HepG2 (cell line): ENCODE measurements around the gene SHISA5. TPM values are rescaled to one million over a fixed set of nuclear protein-coding genes. Genes with fewer than 3 reads are reported as not detected.

Experiments
- ASH2L ChIP-seq: fragments of 300-600, 200-600 bp; sonication (generic); IDR thresholded peaks from 2 replicates; pipeline ENCODE4 v1.7.0; 2017; ENCODE audit warnings: low read depth, mild to moderate bottlenecking, moderate library complexity, mixed read lengths, low read length; ENCODE audit not compliant: insufficient read length
- FOXJ3 ChIP-seq: sonication (generic); formaldehyde crosslinking; IDR thresholded peaks from 2 replicates; pipeline ENCODE4 v1.4.0; 2020; ENCODE audit warnings: missing genetic modification reagents, mild to moderate bottlenecking, borderline replicate concordance
- HNRNPUL1 ChIP-seq: fragments of 200-400 bp; formaldehyde crosslinking; IDR thresholded peaks from 2 replicates; pipeline ENCODE4 v1.6.1; 2017; ENCODE audit warnings: low read depth, mild to moderate bottlenecking, low read length, moderate library complexity
- KAT7 ChIP-seq: IDR thresholded peaks from 2 replicates; pipeline ENCODE4 v1.6.1; 2018; ENCODE audit warnings: borderline replicate concordance, missing compliant biosample characterization
- MAF1 ChIP-seq: sonication (generic); formaldehyde crosslinking; IDR thresholded peaks from 2 replicates; pipeline ENCODE4 v1.5.0; 2020; ENCODE audit warnings: missing genetic modification reagents, borderline replicate concordance
- NFYB ChIP-seq: sonication (generic); formaldehyde crosslinking; IDR thresholded peaks from 2 replicates; pipeline ENCODE4 v1.4.0; 2020; ENCODE audit warnings: missing genetic modification reagents
- PHF20 ChIP-seq: sonication (generic); formaldehyde crosslinking; IDR thresholded peaks from 2 replicates; pipeline ENCODE4 v1.5.0; 2020; ENCODE audit warnings: mild to moderate bottlenecking, missing genetic modification reagents
- SALL2 ChIP-seq: sonication (generic); formaldehyde crosslinking; IDR thresholded peaks from 2 replicates; pipeline ENCODE4 v1.8.1; 2023; ENCODE audit warnings: mild to moderate bottlenecking, missing genetic modification reagents, inconsistent platforms
- SOX13 ChIP-seq, 3 experiments: fragments of 450-650 bp in 1 of 3; sonication (generic) in 1 of 3; formaldehyde crosslinking in 1 of 3; IDR thresholded peaks in 2 of 3; conservative IDR thresholded peaks in 1 of 3; 2 replicates each; pipeline versions ENCODE4 v1.5.0 to v1.6.1; 2016 to 2020; ENCODE audit warnings: antibody characterized with exemption in 1 of 3, mild to moderate bottlenecking in 1 of 3, missing compliant biosample characterization in 1 of 3, missing genetic modification reagents in 1 of 3, moderate library complexity in 1 of 3
- U2AF1 ChIP-seq: fragments of 200-400 bp; formaldehyde crosslinking; optimal IDR thresholded peaks from 2 replicates; pipeline ENCODE3; 2017; ENCODE audit warnings: mild to moderate bottlenecking, low read depth, low read length
- ZNF263 ChIP-seq: sonication (generic); formaldehyde crosslinking; IDR thresholded peaks from 2 replicates; pipeline ENCODE4 v1.4.0; 2020; ENCODE audit warnings: missing genetic modification reagents
- ZNF343 ChIP-seq: sonication (generic); formaldehyde crosslinking; IDR thresholded peaks from 2 replicates; pipeline ENCODE4 v1.4.0; 2020; ENCODE audit warnings: mild to moderate bottlenecking, missing genetic modification reagents
- ZNF430 ChIP-seq: sonication (generic); formaldehyde crosslinking; IDR thresholded peaks from 2 replicates; pipeline ENCODE4 v1.9.0; 2021; ENCODE audit warnings: mild to moderate bottlenecking, missing genetic modification reagents
- ZNF773 ChIP-seq: sonication (generic); formaldehyde crosslinking; IDR thresholded peaks from 2 replicates; pipeline ENCODE4 v1.4.0; 2020; ENCODE audit warnings: missing genetic modification reagents, borderline replicate concordance
- ZSCAN12 ChIP-seq: sonication (generic); formaldehyde crosslinking; IDR thresholded peaks from 2 replicates; pipeline ENCODE4 v1.9.0; 2021; ENCODE audit warnings: mild to moderate bottlenecking, missing genetic modification reagents
- polyA plus RNA-seq, 8 experiments: library from polyadenylated mRNA; depleted of rRNA in 3 of 8; stranded (reverse) in 7 of 8; unstranded in 1 of 8; fragments of >200 nt; fragmentation: Illumina TruSeq in 4 of 8; extraction: Trizol in 4 of 8; gene quantifications; 2 replicates each; pipeline versions ENCODE4 v1.2.1 to v1.2.3, GENCODE V29; 2011 to 2016; ENCODE audit warnings: low read depth in 4 of 8, missing spikeins in 1 of 8, mixed read lengths in 1 of 8; ENCODE audit not compliant: insufficient read depth in 1 of 8
- total RNA-seq, 5 experiments: library from RNA; depleted of rRNA; stranded (reverse); fragments of >200 nt; fragmentation: Illumina TruSeq; extraction: Trizol; gene quantifications; 2 replicates each; pipeline ENCODE4 v1.2.3, GENCODE V29; 2016; ENCODE audit warnings: low read depth in 1 of 5
- TF ChIP-seq, protein P1 (sequence below): sonication (generic); formaldehyde crosslinking; IDR thresholded peaks from 2 replicates; pipeline ENCODE4 v1.4.0; 2020; ENCODE audit warnings: mild to moderate bottlenecking, missing genetic modification reagents
- TF ChIP-seq, protein P2 (sequence below): sonication (generic); formaldehyde crosslinking; conservative IDR thresholded peaks from 2 replicates; pipeline ENCODE4 v1.8.0; 2022; ENCODE audit warnings: mild to moderate bottlenecking, moderate library complexity, missing genetic modification reagents

SHISA5 gene
- total and polyA plus RNA-seq, 2 of the 13 experiments (the other 11 are each of a cell fraction or from before 2014, with no cell fraction given): 75.8 to 91.4 TPM

DNA sequence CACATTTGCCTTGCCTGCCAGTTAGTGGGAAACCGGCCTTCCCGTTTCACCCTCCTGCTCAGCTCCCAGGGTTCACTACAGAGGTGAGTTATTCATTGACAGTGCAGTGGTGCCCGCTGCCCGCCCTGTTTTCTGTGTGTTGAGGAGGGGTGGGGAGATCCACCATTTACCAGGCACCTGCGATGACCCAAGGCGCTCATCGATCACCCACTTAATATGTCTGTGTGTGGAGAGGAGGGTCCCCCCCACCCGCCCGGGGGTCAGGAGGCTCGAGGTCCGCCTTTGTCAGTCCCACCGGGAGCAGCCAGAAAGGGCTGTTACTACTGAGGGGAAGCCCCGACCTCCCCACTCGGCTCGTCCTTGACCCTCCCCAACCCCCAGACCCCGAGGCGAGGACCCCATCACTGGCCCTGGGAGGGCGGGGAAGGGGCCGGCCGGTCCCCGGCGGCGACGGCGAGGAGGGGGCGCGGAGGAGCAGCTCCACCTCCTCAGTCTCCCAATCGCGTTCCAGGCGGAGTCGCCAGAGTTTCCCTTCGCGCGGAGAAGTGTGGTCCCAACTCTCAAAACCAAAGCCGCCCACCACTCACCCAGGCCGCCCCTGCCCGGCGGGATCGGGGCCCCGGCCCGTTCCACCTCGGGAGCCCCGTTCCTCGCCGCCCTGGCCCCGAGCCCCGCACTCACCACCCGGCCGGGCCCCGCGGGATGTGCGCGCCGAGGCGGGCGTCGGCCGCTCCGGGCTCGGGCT is 75.2 kb downstream of the SHISA5 start (continued):
- TF ChIP-seq, protein P1, sequence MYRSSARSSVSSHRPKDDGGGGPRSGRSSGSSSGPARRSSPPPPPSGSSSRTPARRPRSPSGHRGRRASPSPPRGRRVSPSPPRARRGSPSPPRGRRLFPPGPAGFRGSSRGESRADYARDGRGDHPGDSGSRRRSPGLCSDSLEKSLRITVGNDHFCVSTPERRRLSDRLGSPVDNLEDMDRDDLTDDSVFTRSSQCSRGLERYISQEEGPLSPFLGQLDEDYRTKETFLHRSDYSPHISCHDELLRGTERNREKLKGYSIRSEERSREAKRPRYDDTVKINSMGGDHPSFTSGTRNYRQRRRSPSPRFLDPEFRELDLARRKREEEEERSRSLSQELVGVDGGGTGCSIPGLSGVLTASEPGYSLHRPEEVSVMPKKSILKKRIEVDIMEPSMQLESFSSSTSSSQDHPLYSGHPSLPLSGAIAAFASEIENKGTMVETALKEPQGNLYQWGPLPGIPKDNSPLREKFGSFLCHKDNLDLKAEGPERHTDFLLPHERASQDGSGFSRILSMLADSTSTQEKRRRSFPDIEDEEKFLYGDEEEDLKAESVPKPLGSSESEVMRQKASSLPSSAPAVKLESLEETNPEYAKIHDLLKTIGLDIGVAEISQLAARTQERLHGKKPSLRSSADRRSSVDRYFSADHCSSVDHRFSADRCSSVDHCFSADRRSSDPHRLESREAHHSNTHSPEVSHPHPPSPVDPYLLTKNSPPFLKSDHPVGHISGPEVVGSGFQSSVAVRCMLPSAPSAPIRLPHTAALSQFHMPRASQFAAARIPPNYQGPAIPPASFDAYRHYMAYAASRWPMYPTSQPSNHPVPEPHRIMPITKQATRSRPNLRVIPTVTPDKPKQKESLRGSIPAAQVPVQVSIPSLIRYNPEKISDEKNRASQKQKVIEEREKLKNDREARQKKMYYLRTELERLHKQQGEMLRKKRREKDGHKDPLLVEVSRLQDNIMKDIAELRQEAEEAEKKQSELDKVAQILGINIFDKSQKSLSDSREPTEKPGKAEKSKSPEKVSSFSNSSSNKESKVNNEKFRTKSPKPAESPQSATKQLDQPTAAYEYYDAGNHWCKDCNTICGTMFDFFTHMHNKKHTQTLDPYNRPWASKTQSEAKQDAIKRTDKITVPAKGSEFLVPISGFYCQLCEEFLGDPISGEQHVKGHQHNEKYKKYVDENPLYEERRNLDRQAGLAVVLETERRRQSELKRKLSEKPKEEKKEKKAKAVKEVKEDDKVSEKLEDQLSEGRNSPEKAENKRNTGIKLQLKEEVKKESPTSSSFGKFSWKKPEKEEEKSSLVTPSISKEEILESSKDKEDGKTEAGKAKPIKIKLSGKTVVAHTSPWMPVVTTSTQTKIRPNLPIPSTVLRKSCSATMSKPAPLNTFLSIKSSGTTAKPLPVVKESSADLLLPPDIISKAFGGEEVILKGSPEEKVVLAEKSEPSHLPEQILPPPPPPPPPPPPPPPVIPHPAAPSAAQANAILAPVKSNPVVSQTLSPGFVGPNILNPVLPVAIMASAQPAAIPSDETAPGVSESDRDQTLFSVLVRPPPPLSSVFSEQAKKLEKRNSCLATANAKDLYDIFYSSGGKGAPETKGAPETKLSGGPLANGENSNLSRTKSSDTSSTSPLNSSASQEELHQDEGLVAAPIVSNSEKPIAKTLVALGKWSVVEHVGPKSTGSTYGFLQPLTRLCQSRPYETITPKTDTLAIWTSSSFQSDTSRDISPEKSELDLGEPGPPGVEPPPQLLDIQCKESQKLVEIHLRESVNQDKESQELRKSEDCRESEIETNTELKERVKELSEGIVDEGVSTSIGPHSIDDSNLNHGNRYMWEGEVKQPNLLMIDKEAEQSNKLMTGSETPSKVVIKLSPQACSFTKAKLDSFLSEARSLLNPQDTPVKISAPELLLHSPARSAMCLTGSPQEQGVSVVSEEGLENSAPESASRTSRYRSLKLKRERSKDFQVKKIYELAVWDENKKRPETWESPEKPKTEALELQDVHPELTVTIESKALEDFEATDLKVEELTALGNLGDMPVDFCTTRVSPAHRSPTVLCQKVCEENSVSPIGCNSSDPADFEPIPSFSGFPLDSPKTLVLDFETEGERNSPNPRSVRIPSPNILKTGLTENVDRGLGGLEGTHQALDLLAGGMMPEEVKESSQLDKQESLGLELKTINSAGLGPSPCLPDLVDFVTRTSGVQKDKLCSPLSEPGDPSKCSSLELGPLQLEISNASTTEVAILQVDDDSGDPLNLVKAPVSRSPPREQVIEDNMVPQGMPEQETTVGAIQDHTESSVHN (CRISPR knock-in tag): 0 out of 2 replicates have a peak, but pooled peaks have one; percentile 40
- TF ChIP-seq MAF1 (CRISPR knock-in tag) (no peak), KAT7 (CRISPR knock-in tag) (no peak), SOX13 (IDR thresholded peaks at IDR 0.05) (no peak), SOX13 (CRISPR knock-in tag; conservative IDR thresholded peaks at IDR 0.05 in 1 of 2, IDR thresholded peaks at IDR 0.05 in 1 of 2) (no peak; a peak in 1 of 4 replicates), HNRNPUL1 (no peak), ZNF263 (CRISPR knock-in tag) (no peak), ZNF773 (CRISPR knock-in tag) (no peak), ZNF430 (CRISPR knock-in tag) (peak; percentile 69), ZSCAN12 (CRISPR knock-in tag) (no peak), ASH2L (no peak), ZNF343 (no peak), U2AF1 (no peak), NFYB (CRISPR knock-in tag) (no peak), FOXJ3 (peak; percentile 37), PHF20 (CRISPR knock-in tag) (no peak), SALL2 (CRISPR knock-in tag) (no peak)
- TF ChIP-seq, protein P2, sequence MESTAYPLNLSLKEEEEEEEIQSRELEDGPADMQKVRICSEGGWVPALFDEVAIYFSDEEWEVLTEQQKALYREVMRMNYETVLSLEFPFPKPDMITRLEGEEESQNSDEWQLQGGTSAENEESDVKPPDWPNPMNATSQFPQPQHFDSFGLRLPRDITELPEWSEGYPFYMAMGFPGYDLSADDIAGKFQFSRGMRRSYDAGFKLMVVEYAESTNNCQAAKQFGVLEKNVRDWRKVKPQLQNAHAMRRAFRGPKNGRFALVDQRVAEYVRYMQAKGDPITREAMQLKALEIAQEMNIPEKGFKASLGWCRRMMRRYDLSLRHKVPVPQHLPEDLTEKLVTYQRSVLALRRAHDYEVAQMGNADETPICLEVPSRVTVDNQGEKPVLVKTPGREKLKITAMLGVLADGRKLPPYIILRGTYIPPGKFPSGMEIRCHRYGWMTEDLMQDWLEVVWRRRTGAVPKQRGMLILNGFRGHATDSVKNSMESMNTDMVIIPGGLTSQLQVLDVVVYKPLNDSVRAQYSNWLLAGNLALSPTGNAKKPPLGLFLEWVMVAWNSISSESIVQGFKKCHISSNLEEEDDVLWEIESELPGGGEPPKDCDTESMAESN (CRISPR knock-in tag): no peak
